GM10266 (cell line): ENCODE data around the gene BRAF.
A peak's percentile ranks its signal among the peaks of the same experiment; 100 is the strongest.
"Not testable (repeated sequence)": the region's sequence is repeated elsewhere in the genome, so short reads cannot be mapped to it uniquely, and the experiment has no call there.

Experiments
- DNase-seq: peaks from one replicate; pipeline ENCODE4 v3.0.0; 2012; ENCODE audit errors: extremely low spot score
- CTCF ChIP-seq: IDR thresholded peaks from 2 replicates; pipeline ENCODE4 v1.5.1; 2012; ENCODE audit warnings: mild to moderate bottlenecking, low read depth; ENCODE audit not compliant: control insufficient read depth, insufficient read depth; ENCODE audit errors: missing control alignments

BRAF gene

GRCh38 chr7:140924821-140925421 lies at the start of gene BRAF:
Gene BRAF, minus strand, starts transcription at chr7:140924929. Its CDS starts 226 bp downstream, at chr7:140924703.
- TF ChIP-seq CTCF = no peak
- DNase-seq = peak; percentile 92

GRCh38 chr7:140972876-140973829 lies 48.4 kb upstream of the BRAF start:
- no peak for DNase-seq
- TF ChIP-seq CTCF = no peak

GRCh38 chr7:140972344-140972743 lies 47.6 kb upstream of the BRAF start:
- TF ChIP-seq CTCF = no peak
- no peak for DNase-seq

- TF ChIP-seq CTCF = no peak
- DNase-seq = no peak
Observed at GRCh38 chr7:140967438-140967837, 42.7 kb upstream of the BRAF start.

GRCh38 chr7:140966561-140967233 lies 42.0 kb upstream of the BRAF start:
- DNase-seq = no peak
- TF ChIP-seq CTCF = no peak

- TF ChIP-seq CTCF = no peak
- no peak for DNase-seq
Observed at GRCh38 chr7:140961117-140961516, 36.4 kb upstream of the BRAF start.

- DNase-seq = not testable (repeated sequence)
Observed at GRCh38 chr7:140956997-140957396, 32.3 kb upstream of the BRAF start.
